ENCODE measurements around the gene ZNF787. TPM values are rescaled to one million over a fixed set of nuclear protein-coding genes. Genes with fewer than 3 reads are reported as not detected.

The ZNF787 gene
- total and polyA plus RNA-seq, 2 of the 13 experiments (the other 11 are each of a cell fraction or from before 2014, with no cell fraction given), result 15.1 to 42.8 TPM

- TF ChIP-seq IRX3 (CRISPR knock-in tag; IDR thresholded peaks at IDR 0.05; ENCODE audit: borderline replicate concordance, low read depth), result no peak; the same call in none of the 2 replicates
- peak; percentile 83 for TF ChIP-seq RARA (CRISPR knock-in tag; IDR thresholded peaks at IDR 0.05)
- no peak for TF ChIP-seq ZNF34 (CRISPR knock-in tag; IDR thresholded peaks at IDR 0.05; ENCODE audit: borderline replicate concordance)
- TF ChIP-seq PTBP1 (IDR thresholded peaks at IDR 0.05; ENCODE audit: low read depth, low read length, poor library complexity, severe bottlenecking), result no peak
- no peak for TF ChIP-seq JDP2 (CRISPR knock-in tag; IDR thresholded peaks at IDR 0.05; ENCODE audit: borderline replicate concordance)
- TF ChIP-seq MEF2D (CRISPR knock-in tag; IDR thresholded peaks at IDR 0.05), result no peak
- no peak for TF ChIP-seq IRF1 (CRISPR knock-in tag; IDR thresholded peaks at IDR 0.05; ENCODE audit: low read depth)
- peak; percentile 49; the same call in 1 of the 2 replicates for TF ChIP-seq NFKBIZ (CRISPR knock-in tag; IDR thresholded peaks at IDR 0.05)
- peak; percentile 91 for TF ChIP-seq POLR2G (IDR thresholded peaks at IDR 0.05; ENCODE audit: low read depth, low read length)
- TF ChIP-seq HINFP (CRISPR knock-in tag; IDR thresholded peaks at IDR 0.05; ENCODE audit: low read depth), result 0 out of 2 replicates have a peak, but pooled peaks have one; percentile 27
- TF ChIP-seq NCOA5 (CRISPR knock-in tag; IDR thresholded peaks at IDR 0.05), result no peak
- TF ChIP-seq SIX4 (CRISPR knock-in tag; IDR thresholded peaks at IDR 0.05), result peak; percentile 76
- TF ChIP-seq SNAPC2 (CRISPR knock-in tag; IDR thresholded peaks at IDR 0.05), result no peak
- no peak for TF ChIP-seq TEAD2 (CRISPR knock-in tag; IDR thresholded peaks at IDR 0.05)
- TF ChIP-seq TCF12 (IDR thresholded peaks at IDR 0.05), result no peak
- no peak for TF ChIP-seq TCF12 (CRISPR knock-in tag; IDR thresholded peaks at IDR 0.05)
- TF ChIP-seq SIX1 (CRISPR knock-in tag; IDR thresholded peaks at IDR 0.05; ENCODE audit: borderline replicate concordance), result peak; percentile 34; the same call in 1 of the 2 replicates
- peak; percentile 68; the same call in 1 of the 2 replicates for TF ChIP-seq MED13 (CRISPR knock-in tag; IDR thresholded peaks at IDR 0.05)
- TF ChIP-seq DBP (CRISPR knock-in tag; IDR thresholded peaks at IDR 0.05; ENCODE audit: not compliant biosample characterization), result no peak
- no peak for TF ChIP-seq ELF4 (CRISPR knock-in tag; IDR thresholded peaks at IDR 0.05; ENCODE audit: borderline replicate concordance)
- TF ChIP-seq ZBTB37 (CRISPR knock-in tag; IDR thresholded peaks at IDR 0.05), result no peak
- TF ChIP-seq ZNF280D (CRISPR knock-in tag; IDR thresholded peaks at IDR 0.05), result no peak
Observed at GRCh38 chr19:56120371-56121179, 520 bp downstream of the ZNF787 start (continued).

All from HepG2 (cell line).